Lower leg skin (tissue), 4 donors: ENCODE results near the gene SYMPK. TPM values are rescaled to one million over a fixed set of nuclear protein-coding genes. Genes with fewer than 3 reads are reported as not detected.
"Not testable (repeated sequence)": the region's sequence is repeated elsewhere in the genome, so short reads cannot be mapped to it uniquely, and the experiment has no call there.

ENCODE experiments used
- DNase-seq, 2 donors: peaks; one replicate each; pipeline ENCODE4 v3.0.0-alpha.2; 2019; ENCODE audit warnings: low spot score in 2 of 2
- H3K4me3 ChIP-seq: fragments of 200-600 bp; sonication (generic); 2 replicates; pipeline ENCODE4 v1.5.1; 2017; ENCODE audit warnings: mild to moderate bottlenecking, low read depth; ENCODE audit not compliant: poor library complexity, severe bottlenecking
- POLR2A ChIP-seq, 2 donors: fragments of 450-650 bp; IDR thresholded peaks; one replicate each; pipeline ENCODE4 v1.6.1; 2016 to 2017; ENCODE audit warnings: antibody characterized with exemption in 2 of 2, mild to moderate bottlenecking in 1 of 2, moderate library complexity in 1 of 2
- WGBS, 2 donors: methylation state at CpG; one replicate each; pipeline ENCODE4 v1.1.5; 2018; 5-methylcytosine and 5-hydroxymethylcytosine counted together
- intact Hi-C: fragments of 100-400 bp; cut with DNase I; formaldehyde crosslinking; loops from one replicate; pipeline ENCODE4 v1.15.0; 2023; ENCODE audit warnings: low total_unique reads
- total RNA-seq, 4 donors: library from RNA; depleted of rRNA; stranded (reverse); fragments of >200 nt; gene quantifications; one replicate each; pipeline ENCODE4 v1.1.0, GENCODE V29; 2016
- TF ChIP-seq, protein P1 (sequence below), 3 donors: fragments of 450-650 bp; IDR thresholded peaks; one replicate each; pipeline ENCODE4 v1.5.1; 2016; ENCODE audit warnings: antibody characterized with exemption in 3 of 3, mild to moderate bottlenecking in 3 of 3, moderate library complexity in 2 of 3

The SYMPK gene
- total RNA-seq, 4 donors from 2014 or later: 30.3 to 62.8 (median 46.6) TPM

DNA sequence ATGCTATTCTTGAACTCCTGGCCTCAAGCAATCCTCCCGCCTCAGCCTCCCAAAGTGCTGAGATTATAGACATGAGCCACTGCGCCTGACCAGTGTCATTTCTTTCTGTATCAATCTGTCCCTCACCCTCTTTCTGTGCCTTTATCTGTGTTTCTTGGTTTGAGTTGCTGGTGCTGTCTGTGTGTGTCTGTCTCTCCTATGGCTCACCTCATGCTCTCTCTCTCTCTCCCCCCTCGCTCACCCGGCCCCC lies 13.1 kb upstream of the SYMPK start:
- intact Hi-C loops: no loop called here
- H3K4me3 ChIP-seq: no peak overlapping the region
- WGBS, 2 donors: 57 to 58% methylated on average over 4 of the region's 4 CpGs
- TF ChIP-seq POLR2A (IDR thresholded peaks at IDR 0.05): no peak
- no peak for DNase-seq

DNA sequence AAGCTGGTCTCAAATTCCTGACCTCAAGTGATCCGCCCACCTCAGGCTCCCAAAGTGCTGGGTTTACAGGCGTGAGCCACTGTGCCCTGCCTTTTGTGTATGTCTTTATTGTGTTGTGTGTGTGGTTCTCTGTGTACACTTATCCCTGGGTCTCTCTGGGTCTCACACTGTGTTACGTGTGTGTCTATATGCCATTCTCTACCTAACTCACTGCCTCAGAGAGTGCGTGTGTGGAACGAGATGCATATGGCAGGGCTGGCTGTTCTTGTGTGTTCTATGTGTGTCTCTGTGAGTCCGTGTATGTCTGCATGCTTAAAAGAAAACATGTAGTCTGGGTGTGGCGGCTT lies 11.6 kb upstream of the SYMPK start:
- no peak for DNase-seq
- TF ChIP-seq, protein P1, sequence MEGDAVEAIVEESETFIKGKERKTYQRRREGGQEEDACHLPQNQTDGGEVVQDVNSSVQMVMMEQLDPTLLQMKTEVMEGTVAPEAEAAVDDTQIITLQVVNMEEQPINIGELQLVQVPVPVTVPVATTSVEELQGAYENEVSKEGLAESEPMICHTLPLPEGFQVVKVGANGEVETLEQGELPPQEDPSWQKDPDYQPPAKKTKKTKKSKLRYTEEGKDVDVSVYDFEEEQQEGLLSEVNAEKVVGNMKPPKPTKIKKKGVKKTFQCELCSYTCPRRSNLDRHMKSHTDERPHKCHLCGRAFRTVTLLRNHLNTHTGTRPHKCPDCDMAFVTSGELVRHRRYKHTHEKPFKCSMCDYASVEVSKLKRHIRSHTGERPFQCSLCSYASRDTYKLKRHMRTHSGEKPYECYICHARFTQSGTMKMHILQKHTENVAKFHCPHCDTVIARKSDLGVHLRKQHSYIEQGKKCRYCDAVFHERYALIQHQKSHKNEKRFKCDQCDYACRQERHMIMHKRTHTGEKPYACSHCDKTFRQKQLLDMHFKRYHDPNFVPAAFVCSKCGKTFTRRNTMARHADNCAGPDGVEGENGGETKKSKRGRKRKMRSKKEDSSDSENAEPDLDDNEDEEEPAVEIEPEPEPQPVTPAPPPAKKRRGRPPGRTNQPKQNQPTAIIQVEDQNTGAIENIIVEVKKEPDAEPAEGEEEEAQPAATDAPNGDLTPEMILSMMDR (IDR thresholded peaks at IDR 0.05): no peak
- TF ChIP-seq POLR2A (IDR thresholded peaks at IDR 0.05): no peak
- 89% methylated on average over 7 of the region's 7 CpGs for WGBS, 2 donors
- intact Hi-C loops: no loop called here
- no peak overlapping the region for H3K4me3 ChIP-seq

DNA sequence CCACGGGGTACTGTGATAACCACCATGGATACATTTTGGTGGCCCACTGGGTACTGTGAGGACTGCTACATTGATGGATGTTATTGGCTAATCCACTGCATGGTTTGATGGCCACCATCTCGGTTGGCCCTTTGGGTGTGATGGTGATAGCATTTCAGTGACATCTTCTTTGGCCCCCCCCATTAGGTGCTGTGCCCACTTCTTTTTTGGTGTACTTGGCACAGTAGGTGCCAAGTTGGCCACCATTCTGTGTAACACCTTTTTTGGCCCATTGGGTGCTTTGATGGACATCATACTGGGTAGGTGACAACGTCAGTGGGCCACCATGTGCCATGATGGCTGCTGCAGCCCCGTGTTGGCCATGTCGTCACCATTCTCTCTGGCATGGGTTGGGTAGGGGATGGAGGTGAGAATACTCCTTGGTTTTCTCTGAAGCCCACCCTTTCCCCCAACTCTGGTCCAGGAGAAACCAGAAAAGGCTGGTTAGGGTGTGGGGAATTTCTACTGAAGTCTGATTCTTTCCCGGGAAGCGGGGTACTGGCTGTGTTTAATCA lies 10.3 kb upstream of the SYMPK start:
- TF ChIP-seq, protein P1 (IDR thresholded peaks at IDR 0.05): no peak
- TF ChIP-seq POLR2A (IDR thresholded peaks at IDR 0.05): no peak
- intact Hi-C loops: no loop called here
- WGBS, 2 donors: 92 to 96% methylated on average over 7 of the region's 7 CpGs
- DNase-seq: no peak
- H3K4me3 ChIP-seq: no peak overlapping the region

DNA sequence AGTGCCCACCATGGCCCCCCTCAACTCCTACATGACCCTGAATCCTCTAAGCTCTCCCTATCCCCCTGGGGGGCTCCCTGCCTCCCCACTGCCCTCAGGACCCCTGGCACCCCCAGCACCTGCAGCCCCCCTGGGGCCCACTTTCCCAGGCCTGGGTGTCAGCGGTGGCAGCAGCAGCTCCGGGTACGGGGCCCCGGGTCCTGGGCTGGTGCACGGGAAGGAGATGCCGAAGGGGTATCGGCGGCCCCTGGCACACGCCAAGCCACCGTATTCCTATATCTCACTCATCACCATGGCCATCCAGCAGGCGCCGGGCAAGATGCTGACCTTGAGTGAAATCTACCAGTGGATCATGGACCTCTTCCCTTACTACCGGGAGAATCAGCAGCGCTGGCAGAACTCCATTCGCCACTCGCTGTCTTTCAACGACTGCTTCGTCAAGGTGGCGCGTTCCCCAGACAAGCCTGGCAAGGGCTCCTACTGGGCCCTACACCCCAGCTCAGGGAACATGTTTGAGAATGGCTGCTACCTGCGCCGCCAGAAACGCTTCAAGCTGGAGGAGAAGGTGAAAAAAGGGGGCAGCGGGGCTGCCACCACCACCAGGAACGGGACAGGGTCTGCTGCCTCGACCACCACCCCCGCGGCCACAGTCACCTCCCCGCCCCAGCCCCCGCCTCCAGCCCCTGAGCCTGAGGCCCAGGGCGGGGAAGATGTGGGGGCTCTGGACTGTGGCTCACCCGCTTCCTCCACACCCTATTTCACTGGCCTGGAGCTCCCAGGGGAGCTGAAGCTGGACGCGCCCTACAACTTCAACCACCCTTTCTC lies 9.4 kb upstream of the SYMPK start:
- no peak overlapping the region for H3K4me3 ChIP-seq
- 91 to 93% methylated on average over 29 to 34 of the region's 34 CpGs for WGBS, 2 donors
- TF ChIP-seq, protein P1 (IDR thresholded peaks at IDR 0.05): no peak
- no peak for TF ChIP-seq POLR2A (IDR thresholded peaks at IDR 0.05)
- intact Hi-C loops: no loop called here
- no peak for DNase-seq

DNA sequence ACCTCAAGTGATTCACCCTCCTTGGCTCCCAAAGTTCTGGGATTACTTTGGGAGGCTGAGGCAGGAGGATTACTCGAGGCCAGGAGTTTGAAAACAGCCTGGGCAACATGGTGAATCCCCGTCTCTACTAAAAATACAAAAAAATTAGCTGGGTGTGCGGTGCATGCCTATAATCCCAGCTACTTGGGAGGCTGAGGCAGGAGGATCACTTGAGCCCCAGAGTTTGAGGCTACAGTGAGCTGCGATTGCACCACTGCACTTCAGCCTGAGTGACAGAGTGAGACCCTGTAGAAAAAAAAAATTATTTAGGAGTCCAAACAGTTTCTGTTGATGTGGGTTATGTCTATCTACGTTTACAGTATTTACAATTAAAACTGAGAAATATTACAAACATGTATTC lies 7.9 kb upstream of the SYMPK start:
- no peak for DNase-seq
- intact Hi-C loops: no loop called here
- no peak overlapping the region for H3K4me3 ChIP-seq
- WGBS, 2 donors: 80 to 81% methylated on average over 5 of the region's 5 CpGs
- TF ChIP-seq, protein P1 (IDR thresholded peaks at IDR 0.05): no peak
- no peak for TF ChIP-seq POLR2A (IDR thresholded peaks at IDR 0.05)

DNA sequence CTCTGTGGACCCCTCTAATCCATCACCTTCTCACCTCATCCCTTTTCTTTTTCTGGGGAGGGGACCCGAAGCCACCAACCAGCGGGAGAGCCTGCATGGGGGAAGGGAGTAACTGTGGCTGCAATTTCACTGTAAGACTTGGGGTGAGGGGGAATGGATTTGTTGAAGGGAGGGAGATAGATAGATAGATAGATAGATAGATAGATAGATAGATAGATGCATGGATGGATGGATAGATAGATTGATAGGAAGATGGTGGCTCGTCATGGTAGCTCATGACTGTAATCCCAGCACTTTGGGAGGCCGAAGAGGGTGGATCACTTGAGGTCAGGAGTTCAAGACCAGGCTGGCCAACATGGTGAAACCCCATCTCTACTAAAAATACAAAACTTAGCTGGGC lies 4.3 kb upstream of the SYMPK start:
- intact Hi-C loops, H3K4me3 ChIP-seq: not testable (repeated sequence)
- WGBS, 2 donors: 71 to 80% methylated on average over 4 of the region's 4 CpGs

More for the DNA sequence above, 4.3 kb upstream of the SYMPK start:
- not testable (repeated sequence) for DNase-seq
